IPS-18a (cell line): ENCODE data around the gene TARS1.

Source experiments
- H3K27ac ChIP-seq: one replicate; pipeline ENCODE4 v1.5.1; 2013; ENCODE audit warnings: low read length
- H3K27me3 ChIP-seq: one replicate; pipeline ENCODE4 v1.6.1; 2013; ENCODE audit warnings: mild to moderate bottlenecking, low read length; ENCODE audit not compliant: control insufficient read depth, insufficient read depth
- H3K36me3 ChIP-seq: one replicate; pipeline ENCODE4 v1.6.1; 2013; ENCODE audit warnings: low read depth, low read length; ENCODE audit not compliant: control insufficient read depth
- H3K4me1 ChIP-seq: one replicate; pipeline ENCODE4 v1.6.1; 2013; ENCODE audit warnings: low read depth, low read length; ENCODE audit not compliant: control insufficient read depth
- H3K4me3 ChIP-seq: one replicate; pipeline ENCODE4 v1.5.1; 2013; ENCODE audit warnings: low read length
- H3K9ac ChIP-seq: one replicate; pipeline ENCODE4 v1.6.1; 2013; ENCODE audit warnings: mild to moderate bottlenecking, low read length, moderate library complexity
- H3K9me3 ChIP-seq: one replicate; pipeline ENCODE4 v1.6.1; 2013; ENCODE audit warnings: low read depth, low read length; ENCODE audit not compliant: control insufficient read depth

TARS1 gene

GRCh38 chr5:33440482-33441240 lies at the start of gene TARS1:
Gene TARS1, plus strand, starts transcription at chr5:33440965. Its CDS starts 122 bp downstream, at chr5:33441087.
- Histone ChIP-seq H3K9ac (peak within 1 kb of the TSS; percentile 99), H3K9me3 (no peaks in the 10 kb centered on the region), H3K27ac (peak within 1 kb of the TSS; percentile 98), H3K36me3 (peaks cover 14% of the 10 kb centered on the region), H3K27me3 (no peaks in the 10 kb centered on the region), H3K4me1 (peaks cover 19% of the 10 kb centered on the region), H3K4me3 (peak within 1 kb of the TSS; percentile 99)

GRCh38 chr5:33398501-33398900 lies 42.3 kb upstream of the TARS1 start:
- H3K36me3 ChIP-seq = no peaks in the 10 kb centered on the region
- no peak overlapping the region for H3K9ac ChIP-seq
- no peaks in the 10 kb centered on the region for H3K9me3 ChIP-seq
- H3K27ac ChIP-seq = no peak overlapping the region
- no peaks in the 10 kb centered on the region for H3K27me3 ChIP-seq
- peaks cover 5% of the 10 kb centered on the region for H3K4me1 ChIP-seq
- H3K4me3 ChIP-seq = no peak overlapping the region

GRCh38 chr5:33400675-33401074 lies 40.1 kb upstream of the TARS1 start:
- Histone ChIP-seq H3K27me3 (no peaks in the 10 kb centered on the region), H3K9ac (no peak overlapping the region), H3K9me3 (no peaks in the 10 kb centered on the region), H3K36me3 (no peaks in the 10 kb centered on the region), H3K4me1 (peaks cover 3% of the 10 kb centered on the region), H3K4me3 (no peak overlapping the region), H3K27ac (no peak overlapping the region)

DNA sequence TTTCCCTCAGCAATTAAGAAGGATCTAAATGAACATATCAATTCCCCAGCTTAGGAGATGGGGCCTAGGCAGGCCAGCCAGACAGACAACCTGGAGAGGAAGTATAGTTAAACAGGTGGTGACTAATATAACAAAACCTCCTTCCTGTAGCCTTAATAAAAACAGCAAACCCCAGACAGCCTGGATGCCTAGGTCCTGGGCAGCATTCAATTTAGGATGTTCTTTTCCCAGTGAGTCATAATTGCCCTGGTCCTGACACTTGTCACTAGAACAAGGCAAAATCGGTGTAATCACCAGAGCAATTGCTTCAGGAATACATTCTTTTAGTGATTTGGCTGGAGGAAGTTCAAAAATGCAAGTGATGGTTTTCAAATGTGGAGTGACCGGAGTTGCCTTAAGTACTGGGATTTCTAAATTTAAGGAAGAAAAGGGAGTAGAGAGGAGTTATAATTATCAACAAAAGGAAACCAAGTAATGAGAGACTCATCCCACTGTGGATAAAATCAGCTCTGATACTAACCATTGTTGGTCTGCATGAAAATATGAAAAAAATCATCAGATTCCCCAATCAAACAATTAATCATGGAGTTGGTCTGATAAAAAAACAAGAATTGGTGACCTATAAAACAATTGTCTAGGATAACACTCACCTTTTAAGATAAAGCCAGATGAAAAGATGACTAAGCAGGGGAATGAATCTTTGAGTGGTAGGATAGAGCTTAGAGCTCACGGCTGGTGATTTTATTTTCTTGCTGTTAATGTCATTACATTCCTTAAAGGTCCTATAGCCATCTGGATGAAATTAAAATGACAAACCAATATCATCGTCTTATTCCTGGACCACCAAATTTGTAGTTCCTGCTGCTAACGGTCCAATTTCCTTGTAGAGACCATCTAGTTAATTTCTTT lies 39.0 kb upstream of the TARS1 start:
- Histone ChIP-seq H3K27me3 (no peaks in the 10 kb centered on the region), H3K4me3 (no peak overlapping the region), H3K36me3 (no peaks in the 10 kb centered on the region), H3K27ac (no peak overlapping the region), H3K4me1 (peaks cover 5% of the 10 kb centered on the region), H3K9me3 (no peaks in the 10 kb centered on the region), H3K9ac (no peak overlapping the region)

- Histone ChIP-seq H3K9me3 (no peaks in the 10 kb centered on the region), H3K27ac (no peak overlapping the region), H3K27me3 (no peaks in the 10 kb centered on the region), H3K9ac (no peak overlapping the region), H3K4me1 (peaks cover 6% of the 10 kb centered on the region), H3K36me3 (no peaks in the 10 kb centered on the region), H3K4me3 (no peak overlapping the region)
These were observed 37.6 kb upstream of the TARS1 start for GRCh38 chr5:33403187-33403586.

GRCh38 chr5:33408816-33409215 lies 31.9 kb upstream of the TARS1 start:
- H3K9ac ChIP-seq = no peak overlapping the region
- H3K4me3 ChIP-seq = no peak overlapping the region
- no peaks in the 10 kb centered on the region for H3K9me3 ChIP-seq
- no peaks in the 10 kb centered on the region for H3K36me3 ChIP-seq
- H3K4me1 ChIP-seq = peaks cover 6% of the 10 kb centered on the region
- no peak overlapping the region for H3K27ac ChIP-seq
- no peaks in the 10 kb centered on the region for H3K27me3 ChIP-seq

- Histone ChIP-seq H3K36me3 (no peaks in the 10 kb centered on the region), H3K4me3 (no peak overlapping the region), H3K27ac (no peak overlapping the region), H3K9me3 (no peaks in the 10 kb centered on the region), H3K27me3 (no peaks in the 10 kb centered on the region), H3K4me1 (peaks cover 6% of the 10 kb centered on the region), H3K9ac (no peak overlapping the region)
These were observed 31.2 kb upstream of the TARS1 start for GRCh38 chr5:33409435-33410170.

- Histone ChIP-seq H3K27me3 (no peaks in the 10 kb centered on the region), H3K9ac (no peak overlapping the region), H3K27ac (no peak overlapping the region), H3K4me3 (no peak overlapping the region), H3K4me1 (peaks cover 6% of the 10 kb centered on the region), H3K36me3 (no peaks in the 10 kb centered on the region), H3K9me3 (no peaks in the 10 kb centered on the region)
These were observed 30.5 kb upstream of the TARS1 start for GRCh38 chr5:33410221-33410620.

DNA sequence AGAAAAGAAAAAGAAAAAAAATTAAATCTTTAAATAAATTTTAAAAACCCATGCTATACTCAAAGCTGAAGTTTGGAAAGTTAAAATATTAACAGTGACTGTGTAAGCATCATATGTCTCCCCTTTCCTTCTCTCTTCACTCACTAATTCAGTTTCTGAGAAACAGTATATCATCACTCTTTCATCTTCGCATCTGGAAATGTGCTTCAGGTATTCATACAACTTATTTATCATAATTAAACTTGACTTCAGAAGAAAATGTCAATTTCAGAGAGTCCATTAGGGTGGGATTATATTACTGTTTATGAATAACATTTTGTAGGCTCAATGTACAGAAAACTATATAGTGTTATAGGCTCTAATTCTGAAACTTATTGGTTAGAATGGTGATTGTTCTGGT lies 29.3 kb upstream of the TARS1 start:
- H3K4me1 ChIP-seq = peaks cover 3% of the 10 kb centered on the region
- H3K9me3 ChIP-seq = no peaks in the 10 kb centered on the region
- H3K9ac ChIP-seq = no peak overlapping the region
- no peak overlapping the region for H3K27ac ChIP-seq
- no peaks in the 10 kb centered on the region for H3K27me3 ChIP-seq
- H3K36me3 ChIP-seq = no peaks in the 10 kb centered on the region
- H3K4me3 ChIP-seq = no peak overlapping the region

DNA sequence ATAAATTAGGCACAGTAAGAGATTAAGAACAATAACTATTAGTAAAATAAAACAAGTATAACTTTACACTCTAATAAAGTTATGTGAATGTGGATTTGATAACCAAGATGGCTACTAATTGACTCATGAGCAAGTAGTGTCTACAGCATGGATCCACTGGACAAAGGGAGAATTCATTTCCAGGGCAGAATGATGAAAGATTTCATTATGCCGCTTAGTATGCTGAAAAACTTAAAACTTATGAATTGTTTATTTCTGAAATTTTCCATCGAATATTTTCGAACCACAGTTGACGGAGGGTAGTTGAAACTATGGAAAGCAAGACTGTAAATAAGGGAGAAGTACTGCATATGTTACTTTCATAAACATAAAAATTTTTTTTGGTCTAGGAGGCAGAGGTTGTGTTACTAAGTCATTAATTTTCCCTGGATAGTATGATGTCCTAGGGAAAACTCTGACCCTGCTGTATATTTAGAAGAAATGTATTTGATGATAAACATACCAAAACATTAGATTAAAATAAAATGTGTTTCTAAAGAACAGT lies 24.9 kb upstream of the TARS1 start:
- Histone ChIP-seq H3K27me3 (no peaks in the 10 kb centered on the region), H3K4me1 (no peaks in the 10 kb centered on the region), H3K27ac (no peak overlapping the region), H3K36me3 (no peaks in the 10 kb centered on the region), H3K4me3 (no peak overlapping the region), H3K9ac (no peak overlapping the region), H3K9me3 (no peaks in the 10 kb centered on the region)

DNA sequence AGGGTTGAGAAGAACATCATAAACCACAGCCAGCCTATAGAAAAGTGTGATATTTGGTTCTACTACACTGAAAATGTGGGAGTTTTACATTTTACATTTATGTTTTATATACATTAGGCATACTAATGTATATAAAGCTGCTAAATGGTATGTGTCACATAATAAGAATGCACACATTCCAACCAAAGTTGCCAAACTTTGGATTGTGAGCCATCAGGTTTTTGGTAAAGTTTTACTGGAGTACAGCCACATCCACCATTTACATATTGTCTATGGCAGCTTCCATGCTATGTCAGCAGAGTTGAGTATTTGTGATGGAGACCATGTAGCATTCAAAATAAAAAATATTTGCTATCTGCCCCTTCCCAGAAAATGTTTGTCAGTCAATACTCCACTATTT lies 23.1 kb upstream of the TARS1 start:
- H3K27me3 ChIP-seq = no peaks in the 10 kb centered on the region
- H3K27ac ChIP-seq = no peak overlapping the region
- H3K4me3 ChIP-seq = no peak overlapping the region

More for the DNA sequence above, 23.1 kb upstream of the TARS1 start:
- Histone ChIP-seq H3K4me1 (no peaks in the 10 kb centered on the region), H3K36me3 (no peaks in the 10 kb centered on the region), H3K9ac (no peak overlapping the region), H3K9me3 (no peaks in the 10 kb centered on the region)
